Ascending aorta (tissue), 2 donors: ENCODE results near the gene CHEK1. TPM values are rescaled to one million over a fixed set of nuclear protein-coding genes. Genes with fewer than 3 reads are reported as not detected.
"Not testable (repeated sequence)": the region's sequence is repeated elsewhere in the genome, so short reads cannot be mapped to it uniquely, and the experiment has no call there.

Experiments
- DNase-seq, 2 donors: peaks; one replicate each; pipeline ENCODE4 v3.0.0-alpha.2; 2019; ENCODE audit warnings: low spot score in 2 of 2
- H3K27ac ChIP-seq, 2 donors: fragments of 200-600 bp; sonication (generic); one replicate each; pipeline ENCODE4 v1.5.1; 2016 to 2017; ENCODE audit warnings: mild to moderate bottlenecking in 1 of 2
- H3K27me3 ChIP-seq: fragments of 200-600 bp; sonication (generic); one replicate; pipeline ENCODE4 v1.5.1; 2017
- H3K36me3 ChIP-seq, 2 donors: fragments of 200-600 bp; sonication (generic); one replicate each; pipeline ENCODE4 v1.5.1; 2016
- H3K4me1 ChIP-seq, 2 donors: fragments of 200-600 bp; sonication (generic); one replicate each; pipeline ENCODE4 v1.5.1; 2016 to 2017; ENCODE audit warnings: mild to moderate bottlenecking in 1 of 2
- H3K4me3 ChIP-seq, 2 donors: fragments of 200-600 bp; sonication (generic); one replicate each; pipeline ENCODE4 v1.5.1; 2016 to 2017; ENCODE audit warnings: mild to moderate bottlenecking in 1 of 2
- H3K9me3 ChIP-seq, 2 donors: fragments of 200-600 bp; sonication (generic); one replicate each; pipeline ENCODE4 v1.5.1; 2016
- intact Hi-C: fragments of 100-400 bp; cut with DNase I; formaldehyde crosslinking; loops from one replicate; pipeline ENCODE4 v1.15.1; 2023
- total RNA-seq: library from RNA; depleted of rRNA; stranded (reverse); fragments of >200 nt; gene quantifications from one replicate; pipeline ENCODE4 v1.1.0, GENCODE V29; 2016
- TF ChIP-seq, protein P1 (sequence below), 3 experiments: fragments of 200-600 bp in 2 of 3; fragments of 450-650 bp in 1 of 3; sonication (generic) in 2 of 3; IDR thresholded peaks; one replicate each; pipeline ENCODE4 v1.5.1; 2016 to 2019; ENCODE audit warnings: antibody characterized with exemption in 3 of 3, mild to moderate bottlenecking in 1 of 3, moderate library complexity in 1 of 3

CHEK1 gene
- total RNA-seq = 0.21 TPM

DNA sequence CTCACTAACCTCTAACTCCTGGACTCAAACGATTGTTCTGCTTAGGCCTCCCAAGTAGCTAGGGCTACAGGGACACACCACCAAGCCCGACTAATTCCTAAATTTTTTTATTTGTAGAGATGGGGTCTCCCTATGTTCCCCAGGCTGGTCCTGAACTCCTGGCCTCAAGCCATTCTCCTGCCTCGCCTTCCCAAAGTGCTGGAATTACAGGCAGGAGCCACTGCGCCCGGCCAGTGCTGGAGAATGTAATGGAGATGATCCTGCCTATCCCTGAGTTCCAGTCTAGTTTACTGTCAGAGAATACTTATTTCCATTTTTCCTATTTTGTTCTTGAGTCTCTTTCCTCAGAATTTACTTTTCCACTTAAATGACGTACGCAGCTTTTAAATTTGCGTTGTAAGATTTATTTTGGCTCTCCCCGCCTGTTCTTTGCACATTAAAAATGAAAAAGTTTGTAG lies at the start of gene CHEK1:
TSS of gene CHEK1 (plus strand) at position 408 of the 458 bp plus-strand sequence. CDS start 1,606 bp downstream, outside the sequence.
- Histone ChIP-seq H3K9me3 (no peaks in the 10 kb centered on the region), H3K36me3 (peaks cover 13 to 15% of the 10 kb centered on the region in 2 donors), H3K4me1 (peaks cover 0 to 17% of the 10 kb centered on the region in 2 donors), H3K27ac (peak within 1 kb of the TSS; percentile 88 to 95), H3K27me3 (no peaks in the 10 kb centered on the region), H3K4me3 (peak within 1 kb of the TSS; percentile 65 to 68)
- intact Hi-C loops = loop anchor here (1.0 to 10.0 kb wide), 8 partner anchors 32 to 670 kb away; partner anchors contain the start of genes CCDC15, CDON, EI24 and FAM118B
- no peak for DNase-seq
- TF ChIP-seq, protein P1, sequence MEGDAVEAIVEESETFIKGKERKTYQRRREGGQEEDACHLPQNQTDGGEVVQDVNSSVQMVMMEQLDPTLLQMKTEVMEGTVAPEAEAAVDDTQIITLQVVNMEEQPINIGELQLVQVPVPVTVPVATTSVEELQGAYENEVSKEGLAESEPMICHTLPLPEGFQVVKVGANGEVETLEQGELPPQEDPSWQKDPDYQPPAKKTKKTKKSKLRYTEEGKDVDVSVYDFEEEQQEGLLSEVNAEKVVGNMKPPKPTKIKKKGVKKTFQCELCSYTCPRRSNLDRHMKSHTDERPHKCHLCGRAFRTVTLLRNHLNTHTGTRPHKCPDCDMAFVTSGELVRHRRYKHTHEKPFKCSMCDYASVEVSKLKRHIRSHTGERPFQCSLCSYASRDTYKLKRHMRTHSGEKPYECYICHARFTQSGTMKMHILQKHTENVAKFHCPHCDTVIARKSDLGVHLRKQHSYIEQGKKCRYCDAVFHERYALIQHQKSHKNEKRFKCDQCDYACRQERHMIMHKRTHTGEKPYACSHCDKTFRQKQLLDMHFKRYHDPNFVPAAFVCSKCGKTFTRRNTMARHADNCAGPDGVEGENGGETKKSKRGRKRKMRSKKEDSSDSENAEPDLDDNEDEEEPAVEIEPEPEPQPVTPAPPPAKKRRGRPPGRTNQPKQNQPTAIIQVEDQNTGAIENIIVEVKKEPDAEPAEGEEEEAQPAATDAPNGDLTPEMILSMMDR (IDR thresholded peaks at IDR 0.05) = no peak

DNA sequence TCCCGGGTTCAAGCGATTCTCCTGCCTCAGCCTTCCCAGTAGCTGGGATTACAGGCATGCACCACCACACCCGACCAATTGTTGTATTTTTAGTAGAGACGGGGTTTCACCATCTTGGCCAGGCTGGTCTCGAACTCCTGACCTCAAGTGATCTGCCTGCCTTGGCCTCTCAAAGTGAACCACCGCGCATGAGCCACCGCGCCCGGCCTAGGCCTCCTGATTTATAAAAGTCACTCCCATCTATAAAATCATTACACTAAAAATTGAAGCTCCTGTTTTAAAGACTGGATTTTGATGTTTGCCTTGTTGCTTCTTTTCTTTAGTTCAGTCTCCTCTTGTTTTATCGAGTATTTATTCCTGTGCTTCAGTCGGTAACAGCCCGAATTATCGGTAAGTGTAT lies 47.8 kb upstream of the CHEK1 start:
- H3K27ac ChIP-seq, H3K4me3 ChIP-seq, intact Hi-C loops, H3K4me1 ChIP-seq, H3K27me3 ChIP-seq, H3K9me3 ChIP-seq, DNase-seq: not testable (repeated sequence)
- peaks cover 75 to 92% of the 10 kb centered on the region in 2 donors for H3K36me3 ChIP-seq

DNA sequence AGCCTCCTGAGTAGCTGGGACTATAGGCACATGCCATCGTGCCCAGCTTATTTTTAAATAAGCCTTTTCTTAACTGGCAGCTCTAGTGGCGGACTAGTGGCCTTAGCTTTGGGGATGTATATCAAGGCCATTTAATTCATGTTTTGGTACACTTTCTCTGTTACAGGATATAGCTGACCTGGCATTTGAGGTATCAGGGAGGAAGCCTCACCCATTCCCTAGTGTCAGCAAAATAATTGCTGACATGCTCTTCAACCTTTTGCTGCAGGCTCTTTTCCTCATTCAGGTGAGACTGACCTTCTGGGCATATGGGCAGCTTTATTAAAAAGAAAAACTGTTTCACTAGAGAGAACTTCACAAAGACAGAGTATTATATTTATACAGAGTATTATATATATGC lies 46.2 kb upstream of the CHEK1 start:
- H3K4me3 ChIP-seq = no peak overlapping the region
- no peaks in the 10 kb centered on the region for H3K9me3 ChIP-seq
- no peak for DNase-seq
- intact Hi-C loops = no loop called here
- H3K27me3 ChIP-seq = no peaks in the 10 kb centered on the region
- peaks cover 87 to 98% of the 10 kb centered on the region in 2 donors for H3K36me3 ChIP-seq
- H3K4me1 ChIP-seq = no peaks in the 10 kb centered on the region
- no peak overlapping the region for H3K27ac ChIP-seq
- TF ChIP-seq, protein P1 (IDR thresholded peaks at IDR 0.05) = no peak

DNA sequence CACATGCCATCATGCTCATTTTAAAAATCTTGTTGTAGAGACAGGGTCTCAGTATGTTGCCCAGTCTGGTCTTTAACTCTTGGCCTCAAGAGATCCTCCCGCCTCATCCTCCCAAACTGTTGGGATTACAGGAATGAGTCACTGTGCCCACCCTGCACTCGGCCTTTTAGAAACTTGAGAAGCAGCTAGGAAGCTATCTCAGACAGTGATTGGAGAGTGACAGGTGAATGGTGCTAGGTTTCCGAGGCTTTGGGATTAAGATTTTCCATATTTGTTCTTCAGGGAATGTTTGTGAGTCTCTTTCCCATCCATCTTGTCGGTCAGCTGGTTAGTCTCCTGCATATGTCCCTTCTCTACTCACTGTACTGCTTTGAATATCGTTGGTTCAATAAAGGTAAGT lies 45.2 kb upstream of the CHEK1 start:
- TF ChIP-seq, protein P1 (IDR thresholded peaks at IDR 0.05) = no peak
- no peak overlapping the region for H3K27ac ChIP-seq
- no peaks in the 10 kb centered on the region for H3K27me3 ChIP-seq
- no peaks in the 10 kb centered on the region for H3K4me1 ChIP-seq
- peaks cover 86 to 95% of the 10 kb centered on the region in 2 donors for H3K36me3 ChIP-seq
- intact Hi-C loops = no loop called here
- no peak for DNase-seq
- H3K4me3 ChIP-seq = no peak overlapping the region
- no peaks in the 10 kb centered on the region for H3K9me3 ChIP-seq

GRCh38 chr11:125583496-125583895 lies 41.5 kb upstream of the CHEK1 start:
- no peak for DNase-seq
- Histone ChIP-seq H3K4me3 (no peak overlapping the region), H3K27ac (no peak overlapping the region), H3K36me3 (peaks cover 51 to 59% of the 10 kb centered on the region in 2 donors), H3K27me3 (no peaks in the 10 kb centered on the region), H3K9me3 (no peaks in the 10 kb centered on the region), H3K4me1 (no peaks in the 10 kb centered on the region)
- intact Hi-C loops = no loop called here
- TF ChIP-seq, protein P1 (IDR thresholded peaks at IDR 0.05) = no peak

- TF ChIP-seq, protein P1 (IDR thresholded peaks at IDR 0.05) = no peak
- H3K27ac ChIP-seq = no peak overlapping the region
Measured at GRCh38 chr11:125585487-125585886, 39.5 kb upstream of the CHEK1 start.

More at GRCh38 chr11:125585487-125585886, 39.5 kb upstream of the CHEK1 start:
- DNase-seq = no peak
- Histone ChIP-seq H3K9me3 (no peaks in the 10 kb centered on the region), H3K27me3 (no peaks in the 10 kb centered on the region), H3K36me3 (peaks cover 32 to 39% of the 10 kb centered on the region in 2 donors), H3K4me3 (no peak overlapping the region), H3K4me1 (no peaks in the 10 kb centered on the region)
- intact Hi-C loops = no loop called here
